HG03159 (cell line): ENCODE data around the gene ARL2.

Experiments used
- ATAC-seq: cut with Tn5 transposase; IDR thresholded peaks from one replicate; pipeline ENCODE4 v1.9.1; 2021; ENCODE audit warnings: mild to moderate bottlenecking, moderate library complexity; ENCODE audit not compliant: unreplicated experiment

Gene ARL2

GRCh38 chr11:65045061-65045460, 31.1 kb downstream of the ARL2 start:
- ATAC-seq = no peak

- ATAC-seq = no peak
Observed at GRCh38 chr11:65045728-65046127, 31.8 kb downstream of the ARL2 start.

- ATAC-seq = no peak
Observed at GRCh38 chr11:65047581-65048422, 33.8 kb downstream of the ARL2 start.

- ATAC-seq = no peak
Observed at GRCh38 chr11:65051398-65051858, 37.5 kb downstream of the ARL2 start.

- ATAC-seq = no peak
Observed at GRCh38 chr11:65053827-65054508, 40.0 kb downstream of the ARL2 start.

- no peak for ATAC-seq
Observed at GRCh38 chr11:65055538-65055937, 41.6 kb downstream of the ARL2 start.

- no peak for ATAC-seq
Observed at GRCh38 chr11:65056999-65057398, 43.0 kb downstream of the ARL2 start.

- no peak for ATAC-seq
Observed at GRCh38 chr11:65057526-65057925, 43.6 kb downstream of the ARL2 start.

- ATAC-seq = no peak
Observed at GRCh38 chr11:65058012-65058411, 44.1 kb downstream of the ARL2 start.

- no peak for ATAC-seq
Observed at GRCh38 chr11:65058419-65059054, 44.6 kb downstream of the ARL2 start, which contains the start of gene NAALADL1. NAALADL1 (minus strand) TSS chr11:65058553; CDS start chr11:65058521, 32 bp downstream.

- ATAC-seq = no peak
Observed at GRCh38 chr11:65059523-65059922, 45.6 kb downstream of the ARL2 start.

GRCh38 chr11:65059959-65060824, 46.2 kb downstream of the ARL2 start:
- no peak for ATAC-seq

- no peak for ATAC-seq
Observed at GRCh38 chr11:65060913-65061408, 47.0 kb downstream of the ARL2 start.

GRCh38 chr11:65063532-65063931, 49.6 kb downstream of the ARL2 start:
- no peak for ATAC-seq

- no peak for ATAC-seq
Observed at GRCh38 chr11:65064847-65065240, 50.9 kb downstream of the ARL2 start.

- ATAC-seq = no peak
Observed at GRCh38 chr11:65065851-65066250, 51.9 kb downstream of the ARL2 start.

- ATAC-seq = no peak
Observed at GRCh38 chr11:65066315-65066714, 52.4 kb downstream of the ARL2 start.

GRCh38 chr11:65066805-65067291, 52.9 kb downstream of the ARL2 start:
- ATAC-seq = no peak

GRCh38 chr11:65067446-65067845, 53.5 kb downstream of the ARL2 start:
- no peak for ATAC-seq

GRCh38 chr11:65069217-65069616, 55.3 kb downstream of the ARL2 start:
- no peak for ATAC-seq
